RWPE1 (cell line): ENCODE results near the gene ALKBH5.
A peak's percentile ranks its signal among the peaks of the same experiment; 100 is the strongest.

ENCODE experiments used
- CTCF ChIA-PET: fragments of 350-600 bp; sonication (Branson Sonifier 250); formaldehyde crosslinking; extraction: SDS; loops from one replicate; lab custom pipeline; 2021; lab: Yijun Ruan, JAX
- POLR2A ChIA-PET: fragments of 400-600 bp; formaldehyde crosslinking; extraction: SDS; loops from one replicate; lab custom pipeline; 2020; ENCODE audit warnings: antibody characterized with exemption; ENCODE audit not compliant: low non-redundant PET; lab: Yijun Ruan, JAX
- DNase-seq: peaks from one replicate; pipeline ENCODE4 v3.0.0; 2012; ENCODE audit warnings: low spot score
- H3K27ac ChIP-seq: fragments of 450-650 bp; 2 replicates; pipeline ENCODE4 v1.5.1; 2017
- CTCF ChIP-seq: fragments of 450-650 bp; conservative IDR thresholded peaks from 2 replicates; pipeline ENCODE4 v1.5.1; 2017; ENCODE audit warnings: low read depth, mild to moderate bottlenecking

Gene ALKBH5

GRCh38 chr17:18250708-18251107 is 67.1 kb downstream of the ALKBH5 start:
- TF ChIP-seq CTCF = no peak
- POLR2A ChIA-PET = no interaction called here
- H3K27ac ChIP-seq = peak overlapping the region; percentile 93
- CTCF ChIA-PET = no interaction called here
- DNase-seq = no peak

- DNase-seq = no peak
- H3K27ac ChIP-seq = peak overlapping the region; percentile 93
- no peak for TF ChIP-seq CTCF
- ChIA-PET CTCF (no interaction called here), POLR2A (no interaction called here)
Observed at GRCh38 chr17:18251204-18251603, 67.6 kb downstream of the ALKBH5 start.

- TF ChIP-seq CTCF = no peak
- DNase-seq = no peak
- POLR2A ChIA-PET = no interaction called here
- CTCF ChIA-PET = no interaction called here
- H3K27ac ChIP-seq = peak overlapping the region; percentile 93
Observed at GRCh38 chr17:18252160-18252559, 68.5 kb downstream of the ALKBH5 start.

- peak overlapping the region; percentile 93 for H3K27ac ChIP-seq
- no peak for DNase-seq
- TF ChIP-seq CTCF = no peak
- ChIA-PET CTCF (no interaction called here), POLR2A (no interaction called here)
Observed at GRCh38 chr17:18253187-18253884, 69.7 kb downstream of the ALKBH5 start.

GRCh38 chr17:18253947-18254821 is 70.6 kb downstream of the ALKBH5 start:
- DNase-seq = no peak
- peak overlapping the region; percentile 93 for H3K27ac ChIP-seq
- ChIA-PET CTCF (interaction anchor here (0.5 to 0.6 kb wide), 2 partner anchors 56 to 199 kb away, joined by 3 read pairs; no protein-coding TSS in a partner anchor), POLR2A (no interaction called here)
- TF ChIP-seq CTCF = no peak

- POLR2A ChIA-PET = no interaction called here
- DNase-seq = no peak
- CTCF ChIA-PET = interaction anchor here (0.6 to 0.8 kb wide), 4 partner anchors 9 to 377 kb away, joined by 3 read pairs; no protein-coding TSS in a partner anchor
- no peak overlapping the region for H3K27ac ChIP-seq
- TF ChIP-seq CTCF = no peak
Observed at GRCh38 chr17:18254888-18255649, 71.4 kb downstream of the ALKBH5 start.
